ENCODE measurements around the gene C4orf54.

Gene C4orf54

DNA sequence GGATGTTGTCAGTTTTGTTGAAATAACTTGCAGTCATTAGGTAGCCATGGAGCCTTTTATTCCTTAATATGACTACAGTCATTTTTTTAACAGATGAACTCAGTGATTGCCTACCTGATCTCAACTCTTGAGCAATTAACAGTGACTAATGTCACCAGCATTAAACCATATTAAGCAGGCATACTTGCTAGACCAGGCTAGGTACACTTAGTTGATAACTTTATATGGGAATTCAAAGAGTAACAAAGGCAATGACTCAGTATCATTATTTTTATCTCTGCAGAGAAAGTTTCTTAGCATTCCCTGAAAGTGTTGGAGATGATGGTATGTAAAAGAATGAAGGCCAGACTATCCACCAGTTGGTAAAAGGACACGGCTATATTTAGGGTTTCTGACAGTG lies at the start of gene C4orf54:
C4orf54 (minus strand) TSS at position 31 of the 400 bp plus-strand sequence. CDS start 3,180 bp downstream, outside the sequence.
- DNase-seq (ENCODE audit: low spot score), result no peak

DNA sequence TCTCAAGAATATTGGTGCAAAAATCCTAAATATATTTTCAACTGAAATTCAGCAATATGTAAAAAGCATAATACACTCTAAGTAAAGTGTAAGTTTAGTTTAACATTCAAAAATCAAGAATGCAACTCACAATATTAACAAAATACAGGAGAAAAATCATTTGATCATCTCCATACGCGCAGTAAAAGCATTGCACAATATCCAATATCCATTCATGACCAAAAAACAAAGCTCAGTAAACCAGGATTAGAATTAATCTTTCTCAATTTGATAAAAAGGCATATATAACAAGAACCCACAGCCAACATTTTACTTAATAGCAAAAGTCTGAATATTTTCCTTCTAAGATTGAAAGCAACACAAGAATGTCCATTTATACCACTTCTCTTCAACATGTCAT lies 48.3 kb upstream of the C4orf54 start:
- DNase-seq (ENCODE audit: low spot score), result no peak

DNA sequence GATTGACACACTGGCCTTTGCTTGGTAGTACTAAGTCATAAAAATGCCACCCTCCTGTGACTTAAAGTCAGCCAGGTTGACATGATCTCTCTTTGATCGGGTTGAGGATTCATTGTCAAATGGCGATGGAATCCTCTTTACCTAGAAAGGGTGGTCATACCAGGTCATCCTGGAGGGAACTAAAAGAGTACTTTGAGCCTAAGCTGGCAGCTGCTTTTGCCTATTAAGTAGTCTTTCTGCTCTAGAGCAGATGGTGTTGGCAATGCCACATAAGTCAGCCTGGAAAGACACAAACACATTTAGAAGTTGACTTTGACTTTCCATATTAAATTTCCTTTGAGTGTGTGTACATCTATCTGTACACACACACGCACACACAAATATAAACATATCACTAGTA lies 39.2 kb upstream of the C4orf54 start:
- DNase-seq (ENCODE audit: low spot score), result no peak

DNA sequence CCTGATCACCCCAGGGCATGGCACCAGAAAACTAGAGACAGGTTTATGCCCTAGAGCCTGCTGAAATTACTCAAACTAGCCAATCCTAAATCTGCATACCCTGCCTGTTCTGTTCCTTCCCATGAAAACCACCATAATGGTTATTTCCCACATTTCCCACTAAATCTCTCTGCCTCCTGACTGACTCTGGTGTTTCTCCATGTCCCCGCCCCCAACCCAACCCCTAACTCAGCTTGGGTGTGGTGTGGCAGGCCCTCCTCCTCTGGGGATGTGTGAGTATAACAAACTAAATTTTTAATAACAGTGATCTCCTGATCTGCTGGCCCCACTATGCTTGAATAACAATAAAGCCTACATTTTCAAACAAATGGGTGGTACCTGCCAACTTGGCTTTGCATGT lies 35.5 kb upstream of the C4orf54 start:
- no peak for DNase-seq (ENCODE audit: low spot score)

DNA sequence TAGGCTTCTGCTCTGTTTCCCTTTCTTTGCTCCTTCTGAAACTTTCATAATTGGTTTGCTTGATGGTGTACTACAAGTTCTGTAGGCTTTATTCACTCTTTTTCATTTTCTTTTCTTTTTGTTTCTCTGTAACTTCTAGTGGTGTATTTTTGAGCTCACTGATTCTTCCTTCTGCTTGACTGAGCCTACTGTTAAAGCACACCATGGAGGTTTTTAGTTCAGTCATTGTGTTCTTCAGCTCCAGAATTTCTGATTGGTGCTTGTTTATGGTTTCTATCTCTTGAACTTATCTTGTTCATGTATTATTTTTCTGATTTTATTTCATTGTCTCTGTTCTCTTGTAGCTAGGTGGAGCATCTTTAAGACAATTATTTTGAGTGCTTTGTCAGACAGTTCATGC lies 33.4 kb upstream of the C4orf54 start:
- no peak for DNase-seq (ENCODE audit: low spot score)

DNA sequence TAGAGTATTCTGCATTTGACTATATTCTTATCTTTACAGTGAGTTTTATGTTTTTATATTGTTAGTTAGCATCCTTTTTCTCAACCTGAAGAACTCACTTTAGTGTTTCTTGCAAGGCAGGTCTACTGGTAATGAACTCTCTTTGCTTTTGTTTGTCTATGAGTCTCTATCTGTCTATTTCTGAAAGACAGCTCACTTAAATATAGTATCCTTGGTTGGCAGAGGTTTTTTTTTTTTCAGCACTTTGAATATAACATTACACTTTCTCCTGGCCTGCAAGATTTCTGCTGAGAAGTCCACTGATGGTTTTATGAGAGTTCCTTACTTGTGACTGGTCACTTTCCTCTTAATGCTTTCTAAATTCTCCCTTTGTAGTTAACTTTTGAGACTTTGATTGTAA lies 32.8 kb upstream of the C4orf54 start:
- no peak for DNase-seq (ENCODE audit: low spot score)

DNA sequence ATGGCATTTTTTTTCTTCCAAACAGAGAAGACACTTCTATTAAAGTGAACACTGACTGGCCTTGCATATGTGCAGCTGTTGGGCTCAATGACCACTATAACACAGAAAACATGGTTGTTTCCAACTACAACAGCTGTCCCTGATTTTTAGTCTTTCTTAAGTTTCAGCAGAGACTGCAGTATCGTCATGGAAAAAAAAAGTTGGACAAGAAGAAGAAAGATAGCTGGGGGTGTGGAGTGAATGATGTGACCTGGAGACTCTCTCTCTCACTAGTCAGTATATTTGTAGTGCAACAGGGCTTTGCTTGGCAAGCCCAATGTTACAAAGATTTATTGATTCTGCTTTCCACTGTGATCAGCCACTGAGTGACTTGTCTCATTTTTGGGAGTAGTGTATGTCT lies 29.5 kb upstream of the C4orf54 start:
- no peak for DNase-seq (ENCODE audit: low spot score)

DNA sequence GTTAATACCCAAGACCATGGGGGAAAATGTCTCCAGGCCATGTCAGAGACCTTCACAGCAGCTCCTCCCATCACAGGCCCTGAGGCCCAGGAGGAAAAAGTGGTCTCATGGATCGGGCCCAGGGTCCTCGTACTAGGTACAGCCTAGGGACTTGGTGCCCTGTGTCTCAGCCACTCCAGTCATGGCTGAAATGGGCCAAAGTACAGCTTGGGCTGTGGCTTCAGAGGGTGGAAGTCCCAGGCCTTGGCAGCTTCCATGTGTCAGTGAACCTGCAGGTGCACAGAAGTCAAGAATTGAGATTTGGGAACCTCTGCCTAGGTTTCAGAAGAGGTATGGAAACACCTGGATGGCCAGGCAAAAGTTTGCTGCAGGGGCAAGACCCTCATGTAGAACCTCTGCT lies 27.6 kb upstream of the C4orf54 start:
- DNase-seq (ENCODE audit: low spot score), result no peak

DNA sequence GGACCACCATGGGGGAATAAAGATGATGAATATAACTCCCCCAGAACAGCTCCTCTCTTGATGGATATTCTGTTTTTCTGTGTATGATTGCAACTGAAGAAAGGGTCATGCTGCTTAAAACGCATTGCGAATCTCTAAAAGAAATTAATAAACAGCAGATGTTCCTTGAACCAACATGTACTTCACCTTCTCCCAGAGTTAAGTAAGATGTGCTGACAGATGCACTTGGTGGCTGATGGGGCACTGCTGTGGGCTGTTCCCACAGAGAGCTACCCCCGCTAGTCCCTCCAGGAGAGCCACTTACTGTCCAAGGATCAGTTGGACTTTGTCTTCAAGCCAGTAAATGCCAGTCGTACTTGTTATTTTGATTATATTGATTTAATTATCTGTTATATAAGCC lies 26.3 kb upstream of the C4orf54 start:
- DNase-seq (ENCODE audit: low spot score), result no peak

DNA sequence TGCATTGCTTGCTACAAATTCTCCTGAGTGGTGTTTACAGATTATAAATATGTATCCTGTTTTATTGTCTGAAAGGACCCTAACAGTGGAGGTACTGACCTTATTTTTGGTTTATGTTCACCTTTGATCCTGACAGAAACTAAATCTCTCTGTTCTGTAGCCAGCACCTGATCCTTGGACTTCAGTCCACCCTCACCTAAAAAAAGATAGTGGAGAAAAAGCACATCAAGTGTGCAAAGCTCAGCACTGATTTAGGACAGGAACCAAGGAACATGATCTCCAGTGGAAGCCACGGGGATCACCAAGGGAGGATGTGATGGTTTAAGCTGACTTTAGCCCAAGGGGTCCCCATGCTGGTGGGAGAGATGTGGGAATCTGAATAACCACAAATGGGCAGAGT lies 22.3 kb upstream of the C4orf54 start:
- DNase-seq (ENCODE audit: low spot score), result no peak

DNA sequence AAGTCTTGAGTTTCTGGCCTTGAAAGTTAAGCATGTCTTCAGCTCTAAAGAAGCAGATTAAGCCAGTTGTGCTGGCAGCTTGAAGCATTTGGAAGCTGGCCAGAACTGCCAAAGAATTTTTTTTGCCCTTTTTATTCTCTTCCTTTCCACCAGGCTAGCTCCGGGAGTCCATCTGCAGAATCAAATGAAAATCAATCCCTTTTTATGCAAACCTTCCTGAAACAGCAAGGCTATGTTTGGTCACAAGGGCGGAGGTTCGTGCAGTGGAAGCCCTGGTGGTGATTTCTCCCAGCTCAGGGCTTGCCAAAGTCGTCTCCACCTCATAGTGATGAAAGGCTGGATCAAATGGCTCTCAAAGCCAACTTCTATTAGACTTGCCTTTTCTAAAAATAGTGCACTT lies 21.6 kb upstream of the C4orf54 start:
- no peak for DNase-seq (ENCODE audit: low spot score)

DNA sequence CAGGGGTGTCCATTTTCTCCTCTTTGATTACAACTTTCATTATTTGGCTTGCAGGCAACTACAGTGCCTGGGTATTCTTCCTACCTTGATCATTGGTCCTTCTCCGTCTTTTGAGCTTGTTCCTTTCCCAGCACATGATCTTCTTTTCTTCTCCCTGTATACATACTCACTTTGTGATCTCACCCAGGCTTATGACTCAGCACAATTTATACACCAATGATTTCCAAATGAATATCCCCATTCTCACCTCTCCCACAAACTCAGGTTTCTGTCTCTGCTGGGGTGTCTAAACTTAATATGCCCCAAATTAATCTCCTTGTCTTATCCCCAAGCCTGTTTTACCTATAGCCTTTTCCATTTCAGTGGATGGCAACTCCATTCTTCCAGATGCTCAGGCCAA lies 19.5 kb upstream of the C4orf54 start:
- no peak for DNase-seq (ENCODE audit: low spot score)

DNA sequence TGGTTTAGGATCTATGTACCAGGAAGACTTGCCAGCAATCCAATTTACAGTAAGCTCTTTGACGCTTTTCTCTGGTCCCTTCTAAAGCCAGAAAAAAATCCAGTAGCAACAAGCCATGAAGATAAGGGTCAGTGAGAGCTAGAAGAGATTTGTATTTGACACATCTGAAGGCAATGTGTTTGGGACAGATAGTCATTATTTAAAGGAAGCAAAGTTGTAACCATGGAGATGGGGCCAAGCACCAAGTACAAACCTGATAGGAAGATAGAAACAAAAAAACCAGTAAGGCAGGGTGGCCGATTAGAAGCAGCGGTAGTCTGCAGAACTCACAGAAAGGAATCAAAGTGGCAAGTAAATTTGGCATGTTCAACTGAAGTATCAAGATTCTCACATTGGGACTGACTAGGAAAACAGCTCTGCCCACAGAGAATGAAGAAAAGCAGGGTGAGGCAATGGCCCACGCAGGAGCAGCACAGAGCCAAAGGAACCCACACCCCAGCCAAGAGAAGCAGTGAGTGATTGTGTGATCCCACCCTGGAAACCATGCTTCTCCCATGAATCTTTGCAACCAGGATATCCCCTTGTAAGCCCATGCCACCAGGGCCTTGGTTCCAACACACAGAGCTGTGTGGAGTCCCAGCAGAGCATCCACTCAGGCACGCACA lies 12.9 kb upstream of the C4orf54 start:
- no peak for DNase-seq (ENCODE audit: low spot score)

DNA sequence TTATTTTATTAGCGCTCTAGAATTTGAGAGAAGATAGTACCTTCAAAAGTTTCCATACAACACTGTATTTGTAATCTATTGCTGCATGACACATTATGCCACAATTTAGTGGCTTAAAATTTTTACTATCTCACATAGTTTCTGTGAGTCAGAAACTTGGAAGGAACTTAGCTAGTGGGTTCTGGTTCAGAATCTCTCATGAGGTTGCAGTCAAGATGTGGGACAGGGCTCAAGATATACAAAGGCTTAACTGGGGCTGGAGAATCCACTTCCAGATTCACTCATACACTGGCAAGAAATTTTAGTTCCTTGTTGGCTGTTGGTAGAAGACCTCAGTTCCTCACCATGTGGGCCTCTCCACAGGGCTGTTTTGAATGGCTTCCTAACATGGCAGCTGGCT lies 11.5 kb upstream of the C4orf54 start:
- DNase-seq (ENCODE audit: low spot score), result no peak

DNA sequence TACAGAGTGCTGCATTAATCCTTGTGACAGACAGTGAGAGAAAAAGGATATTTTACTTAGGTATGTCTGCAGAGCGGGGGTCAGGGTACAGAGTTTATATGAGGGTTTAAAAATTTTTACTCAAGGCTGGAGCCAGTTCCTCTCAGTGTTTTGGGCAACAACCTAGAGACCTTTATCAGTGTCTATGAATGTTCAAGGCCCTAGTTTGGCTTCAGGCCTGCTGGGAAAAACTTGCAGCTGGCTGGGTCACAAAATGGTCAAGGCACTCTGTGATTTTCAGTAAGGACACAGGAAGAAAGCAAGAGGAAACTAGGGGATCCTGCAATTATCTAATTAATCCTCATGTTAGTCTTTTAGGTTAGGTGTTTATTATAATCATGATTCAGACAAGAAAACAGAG lies 10.8 kb upstream of the C4orf54 start:
- DNase-seq (ENCODE audit: low spot score), result no peak

DNA sequence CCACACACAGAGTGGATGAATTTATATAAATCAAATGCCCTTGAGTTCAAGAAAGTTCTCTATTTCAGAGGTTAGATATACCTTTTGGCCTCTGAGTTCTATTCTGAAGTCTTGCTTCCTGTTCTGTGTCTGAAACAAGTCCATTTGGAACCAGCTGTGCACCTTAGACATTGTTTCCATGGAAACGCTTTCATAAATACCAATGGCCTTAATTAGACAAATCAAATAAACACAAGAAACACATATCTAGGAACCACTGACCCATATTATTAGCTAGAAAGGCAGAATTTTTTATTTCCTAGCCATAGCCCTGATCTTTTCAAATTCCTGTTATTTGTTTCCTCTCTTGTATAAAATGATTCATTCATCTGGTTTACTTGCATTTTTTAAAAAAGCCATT lies 8.4 kb upstream of the C4orf54 start:
- no peak for DNase-seq (ENCODE audit: low spot score)

DNA sequence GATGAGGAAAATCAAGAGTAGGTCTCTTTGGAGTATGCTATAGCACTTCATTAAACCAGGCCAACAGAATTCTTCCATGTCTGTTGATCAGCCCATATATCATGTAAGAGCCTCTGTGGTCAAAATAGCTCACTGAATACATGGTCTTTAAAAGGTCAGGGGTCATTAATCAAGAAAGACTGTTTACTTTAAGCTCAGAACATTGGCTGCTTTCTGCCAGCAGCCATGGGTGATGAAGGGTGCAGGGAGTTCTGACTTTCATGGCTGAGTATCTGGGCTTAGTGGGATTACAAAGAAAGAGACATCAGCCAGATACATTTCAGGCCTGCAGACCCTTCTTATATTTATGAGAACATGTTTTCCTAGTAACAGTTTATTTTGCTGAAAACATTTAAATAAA lies 7.1 kb upstream of the C4orf54 start:
- no peak for DNase-seq (ENCODE audit: low spot score)

DNA sequence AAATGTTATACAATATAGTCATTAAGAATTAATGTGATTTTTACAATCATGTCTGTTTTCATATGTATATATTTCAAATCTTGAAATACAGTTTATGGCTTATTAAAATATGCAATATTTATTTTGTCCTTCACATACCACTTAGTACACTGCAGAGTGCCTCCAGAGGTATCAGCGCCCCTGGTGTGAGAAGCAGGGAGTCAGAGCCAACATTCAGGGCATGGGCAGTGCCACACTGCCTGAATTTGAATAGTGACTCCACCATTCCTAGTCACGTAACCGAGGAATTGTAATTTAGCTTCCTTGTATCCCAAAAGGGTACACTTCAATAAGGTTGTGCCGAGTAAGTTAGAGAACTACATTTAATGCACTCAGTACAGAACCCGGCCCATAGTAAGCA lies 4.3 kb upstream of the C4orf54 start:
- DNase-seq (ENCODE audit: low spot score), result no peak

DNA sequence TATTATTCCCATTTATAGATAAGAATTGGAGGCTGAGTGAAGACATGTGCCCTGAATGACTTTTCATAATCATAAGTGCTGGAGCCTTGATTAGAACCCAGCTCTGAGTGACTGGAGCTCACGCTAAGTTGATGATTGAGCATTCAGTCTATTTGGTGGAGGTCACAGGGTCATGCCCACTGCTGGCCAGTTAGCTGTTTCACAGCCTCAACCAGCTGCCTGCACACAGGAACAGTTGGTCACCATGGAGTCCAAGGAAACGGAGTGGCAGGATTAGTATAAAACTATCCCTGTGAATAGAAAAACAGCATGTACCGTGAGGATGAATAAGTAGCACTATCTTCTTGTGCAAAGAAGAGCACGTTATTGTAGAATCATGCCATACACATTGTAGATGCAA lies 1.0 kb upstream of the C4orf54 start:
- no peak for DNase-seq (ENCODE audit: low spot score)

DNA sequence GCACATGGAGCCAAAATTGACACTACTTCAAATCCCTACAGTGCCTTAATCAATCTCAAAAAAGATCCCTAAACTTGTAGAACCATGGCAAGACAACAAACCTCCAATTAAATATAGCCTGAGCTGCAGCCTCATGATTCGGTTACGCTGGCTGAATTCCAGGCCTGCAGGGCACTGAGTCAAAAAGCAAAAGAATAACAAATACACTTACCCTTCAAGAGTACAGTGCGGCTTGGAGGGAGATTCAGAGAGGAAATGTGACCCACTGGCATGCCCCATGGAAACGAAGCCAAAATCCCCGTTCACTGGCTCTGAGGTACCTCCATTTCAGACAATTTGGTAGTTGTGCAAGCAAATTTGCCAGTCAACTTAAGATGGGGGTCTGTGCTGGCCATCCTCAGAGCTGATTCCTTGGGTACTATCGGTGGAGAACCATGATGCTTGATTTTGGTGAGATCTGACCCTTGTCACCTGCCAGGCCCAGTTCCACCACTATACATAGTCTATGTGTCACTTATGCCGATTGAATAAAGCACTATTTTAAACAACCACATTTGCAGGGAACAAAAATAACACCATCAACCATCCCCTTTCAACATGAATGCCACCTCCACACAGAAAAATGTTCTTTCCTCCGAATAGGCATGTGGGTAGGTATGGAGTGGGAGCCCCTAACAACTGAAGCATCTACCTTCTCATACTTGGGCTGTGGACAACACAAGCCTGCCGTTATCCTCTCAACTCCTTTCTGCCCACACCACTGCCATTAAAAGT lies 2.1 kb downstream of the C4orf54 start:
- DNase-seq (ENCODE audit: low spot score), result no peak

DNA sequence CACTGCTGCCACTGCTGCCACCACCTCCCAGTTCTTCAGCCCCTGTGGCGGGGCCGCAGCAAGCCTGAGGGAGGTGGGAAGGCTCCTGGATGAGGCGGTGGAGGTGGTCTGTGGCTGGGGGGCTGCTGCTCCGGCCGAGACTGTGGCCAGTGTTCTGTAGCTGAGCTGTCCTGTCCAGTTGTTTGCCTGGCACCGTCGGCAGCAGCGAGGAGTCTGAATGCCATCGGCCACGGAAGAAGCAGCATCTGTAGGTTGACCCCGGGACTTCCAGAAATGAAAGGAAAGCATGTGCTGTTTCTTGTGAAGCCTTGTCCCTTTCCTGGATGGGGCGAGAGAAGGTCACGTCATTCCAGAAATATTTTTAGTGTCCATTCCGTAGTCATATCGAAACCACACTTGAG lies 3.3 kb downstream of the C4orf54 start:
- DNase-seq (ENCODE audit: low spot score), result no peak

DNA sequence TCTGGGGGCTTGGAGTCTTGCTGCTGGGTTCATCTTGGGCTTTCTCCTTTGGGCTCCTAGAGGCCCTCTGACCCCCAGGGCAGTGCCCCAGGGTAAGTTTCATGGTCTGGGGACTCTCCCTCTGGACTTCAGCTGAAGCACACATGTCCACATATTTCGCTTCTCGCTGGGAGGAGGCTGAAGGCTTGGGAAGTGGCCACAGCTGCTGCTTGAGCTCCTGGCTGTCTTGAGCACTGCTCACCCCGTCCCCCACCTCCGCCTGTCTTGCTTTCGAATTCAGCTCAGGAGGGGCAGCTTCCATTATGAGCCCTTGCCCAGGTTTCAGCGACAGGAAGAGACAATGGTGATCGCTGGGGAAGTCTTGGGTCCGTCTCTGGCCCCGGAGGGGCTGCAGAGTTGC lies 3.7 kb downstream of the C4orf54 start:
- no peak for DNase-seq (ENCODE audit: low spot score)

DNA sequence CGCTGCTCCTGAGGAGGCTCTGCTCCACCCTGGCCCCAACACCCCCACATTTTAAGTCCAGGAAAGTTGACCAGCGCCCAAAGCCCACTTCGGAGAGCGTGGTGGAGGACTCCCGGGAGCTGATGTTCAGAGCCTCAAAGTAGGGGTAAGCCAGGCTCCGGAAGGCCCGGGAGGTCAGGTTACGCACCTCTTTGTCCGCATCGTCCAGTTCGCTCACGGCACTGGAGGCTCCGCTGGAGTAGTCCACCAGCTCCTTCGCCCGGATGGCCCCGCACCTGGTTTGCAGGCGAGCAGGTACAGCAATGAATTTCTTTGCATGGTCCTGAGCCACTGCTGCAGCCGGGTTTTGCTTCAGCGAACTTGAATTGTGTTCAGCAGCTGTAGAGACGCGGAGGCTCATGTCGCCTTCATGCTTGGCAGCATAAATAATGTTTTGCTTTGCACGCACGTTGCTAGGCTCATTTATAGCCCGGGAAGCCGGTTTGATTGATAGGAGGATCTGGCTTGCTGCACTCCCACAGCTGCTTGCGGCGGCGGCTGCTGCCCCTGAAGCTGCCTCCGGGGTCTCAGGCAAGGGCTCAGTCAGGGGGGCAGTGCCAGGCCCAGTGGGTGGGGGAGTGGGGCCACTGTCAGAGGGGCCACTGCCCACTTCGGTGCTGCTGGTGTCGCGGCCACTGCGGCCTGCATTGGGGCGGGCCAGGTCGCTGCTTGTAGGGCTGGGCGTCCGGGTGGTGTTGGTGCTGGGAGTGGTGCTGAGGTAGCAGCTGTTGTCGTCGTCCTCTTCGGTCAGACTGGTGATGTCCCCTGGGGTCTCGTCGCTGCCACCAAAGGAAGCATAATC lies 4.8 kb downstream of the C4orf54 start:
- DNase-seq (ENCODE audit: low spot score), result no peak
